ENCODE measurements around the gene KLK10.

The KLK10 gene, protein sequence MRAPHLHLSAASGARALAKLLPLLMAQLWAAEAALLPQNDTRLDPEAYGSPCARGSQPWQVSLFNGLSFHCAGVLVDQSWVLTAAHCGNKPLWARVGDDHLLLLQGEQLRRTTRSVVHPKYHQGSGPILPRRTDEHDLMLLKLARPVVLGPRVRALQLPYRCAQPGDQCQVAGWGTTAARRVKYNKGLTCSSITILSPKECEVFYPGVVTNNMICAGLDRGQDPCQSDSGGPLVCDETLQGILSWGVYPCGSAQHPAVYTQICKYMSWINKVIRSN

DNA sequence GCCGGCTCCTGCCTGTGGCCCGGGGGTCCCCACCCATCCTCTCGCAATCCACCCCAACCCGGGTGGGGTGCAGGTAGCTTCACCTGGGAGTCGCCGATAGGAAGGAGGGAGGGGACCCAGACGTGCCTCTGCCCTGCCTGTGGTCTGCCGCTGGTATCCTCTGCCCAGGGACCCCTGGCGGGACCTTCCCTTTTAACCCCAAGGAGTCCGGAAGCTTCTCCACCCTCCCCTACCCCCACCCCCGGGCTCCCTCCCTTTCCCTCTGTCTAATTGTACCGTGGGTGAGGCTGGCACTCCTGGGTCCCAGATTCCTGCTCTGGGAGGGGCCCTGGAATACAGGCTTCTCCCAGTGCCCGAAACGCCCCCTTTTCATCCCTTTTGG lies at the start of gene KLK10:
KLK10 (minus strand) TSS at position 166 of the 382 bp plus-strand sequence. CDS start 579 bp downstream, outside the sequence.
- TF ChIP-seq, protein P1, sequence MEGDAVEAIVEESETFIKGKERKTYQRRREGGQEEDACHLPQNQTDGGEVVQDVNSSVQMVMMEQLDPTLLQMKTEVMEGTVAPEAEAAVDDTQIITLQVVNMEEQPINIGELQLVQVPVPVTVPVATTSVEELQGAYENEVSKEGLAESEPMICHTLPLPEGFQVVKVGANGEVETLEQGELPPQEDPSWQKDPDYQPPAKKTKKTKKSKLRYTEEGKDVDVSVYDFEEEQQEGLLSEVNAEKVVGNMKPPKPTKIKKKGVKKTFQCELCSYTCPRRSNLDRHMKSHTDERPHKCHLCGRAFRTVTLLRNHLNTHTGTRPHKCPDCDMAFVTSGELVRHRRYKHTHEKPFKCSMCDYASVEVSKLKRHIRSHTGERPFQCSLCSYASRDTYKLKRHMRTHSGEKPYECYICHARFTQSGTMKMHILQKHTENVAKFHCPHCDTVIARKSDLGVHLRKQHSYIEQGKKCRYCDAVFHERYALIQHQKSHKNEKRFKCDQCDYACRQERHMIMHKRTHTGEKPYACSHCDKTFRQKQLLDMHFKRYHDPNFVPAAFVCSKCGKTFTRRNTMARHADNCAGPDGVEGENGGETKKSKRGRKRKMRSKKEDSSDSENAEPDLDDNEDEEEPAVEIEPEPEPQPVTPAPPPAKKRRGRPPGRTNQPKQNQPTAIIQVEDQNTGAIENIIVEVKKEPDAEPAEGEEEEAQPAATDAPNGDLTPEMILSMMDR (conservative IDR thresholded peaks at IDR 0.05; ENCODE audit: control insufficient read depth, insufficient read depth, low read depth, low read length) = no peak
- H3K4me3 ChIP-seq (ENCODE audit: control insufficient read depth, low read depth, low read length) = no peak within 1 kb of the TSS
- DNase-seq (ENCODE audit: low read depth) = no peak

DNA sequence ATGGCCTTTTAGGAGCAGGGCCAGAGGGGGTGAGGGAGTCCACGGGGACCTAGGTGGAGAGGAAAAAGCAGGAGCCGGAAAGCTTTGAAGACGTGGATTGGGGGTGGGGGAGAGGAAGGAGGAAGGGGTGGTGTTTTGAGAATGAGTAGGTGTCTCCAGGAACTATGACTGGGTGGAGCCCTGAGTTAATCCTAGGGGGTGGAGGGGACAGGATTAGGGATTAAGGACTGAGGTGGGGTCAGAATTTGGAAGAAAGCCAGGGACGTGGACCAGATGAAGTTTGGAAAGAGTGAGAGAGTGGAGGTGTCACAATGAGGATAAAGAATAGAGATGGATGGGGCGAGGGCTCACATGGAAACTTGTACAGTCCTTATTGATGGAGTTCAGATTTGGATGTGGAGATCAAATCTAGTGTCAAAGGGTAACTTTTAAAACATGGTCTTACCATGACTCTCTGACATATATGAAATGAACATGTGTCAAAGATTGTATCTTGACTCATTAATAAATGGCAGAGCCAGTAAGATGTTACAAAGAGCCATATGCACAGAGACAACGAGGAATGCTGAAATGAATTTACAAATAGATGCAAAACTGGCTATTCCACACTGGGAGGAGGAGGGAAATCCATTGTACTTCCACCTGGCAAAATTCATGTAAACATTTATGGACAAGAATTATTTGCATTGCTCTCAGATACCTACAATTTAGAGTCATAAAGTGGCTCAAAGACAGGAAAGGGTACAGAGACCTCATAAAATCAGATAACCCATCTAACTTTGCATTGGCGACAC lies 47.1 kb upstream of the KLK10 start:
- no peak overlapping the region for H3K4me3 ChIP-seq (ENCODE audit: control insufficient read depth, low read depth, low read length)
- no peak for DNase-seq (ENCODE audit: low read depth)
- TF ChIP-seq, protein P1 (conservative IDR thresholded peaks at IDR 0.05; ENCODE audit: control insufficient read depth, insufficient read depth, low read depth, low read length) = no peak

DNA sequence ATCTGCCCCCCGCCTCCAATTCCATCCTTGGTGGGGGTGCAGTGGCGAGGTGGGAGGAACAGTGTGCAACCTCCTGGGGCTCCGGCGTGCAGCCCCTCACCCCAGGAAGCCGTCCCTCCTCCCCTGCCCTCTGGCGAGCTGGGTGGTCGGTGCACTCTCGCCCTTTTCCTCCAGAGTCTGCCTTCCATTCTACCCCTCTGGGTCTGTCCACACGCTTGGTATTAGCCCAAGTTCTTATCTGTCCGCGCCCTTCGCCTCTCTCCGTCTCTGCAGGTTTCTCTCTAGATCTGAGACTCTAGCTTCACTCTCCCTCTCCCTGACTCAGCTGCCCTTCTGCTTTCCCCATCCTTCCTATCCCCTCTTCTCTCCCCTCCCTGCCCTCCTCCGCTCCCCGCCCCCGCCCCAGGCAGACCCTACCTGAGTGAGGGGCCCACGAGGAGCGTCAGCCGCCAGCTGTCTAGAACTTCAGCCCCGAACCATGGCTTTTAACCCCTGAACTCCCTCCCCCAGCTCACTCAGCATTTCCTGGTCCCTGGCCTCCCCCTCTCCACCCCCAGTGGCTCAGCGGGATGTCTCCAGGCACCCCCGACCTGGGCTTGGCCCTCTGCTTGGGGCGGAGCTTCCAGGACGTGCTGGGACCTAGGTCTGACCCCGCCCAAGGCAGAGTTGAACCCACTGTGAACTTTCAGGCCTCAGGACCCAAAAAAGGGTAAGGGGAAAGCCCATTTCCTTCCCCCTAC lies 45.9 kb upstream of the KLK10 start:
- no peak for DNase-seq (ENCODE audit: low read depth)
- no peak overlapping the region for H3K4me3 ChIP-seq (ENCODE audit: control insufficient read depth, low read depth, low read length)
- TF ChIP-seq, protein P1 (conservative IDR thresholded peaks at IDR 0.05; ENCODE audit: control insufficient read depth, insufficient read depth, low read depth, low read length) = no peak

DNA sequence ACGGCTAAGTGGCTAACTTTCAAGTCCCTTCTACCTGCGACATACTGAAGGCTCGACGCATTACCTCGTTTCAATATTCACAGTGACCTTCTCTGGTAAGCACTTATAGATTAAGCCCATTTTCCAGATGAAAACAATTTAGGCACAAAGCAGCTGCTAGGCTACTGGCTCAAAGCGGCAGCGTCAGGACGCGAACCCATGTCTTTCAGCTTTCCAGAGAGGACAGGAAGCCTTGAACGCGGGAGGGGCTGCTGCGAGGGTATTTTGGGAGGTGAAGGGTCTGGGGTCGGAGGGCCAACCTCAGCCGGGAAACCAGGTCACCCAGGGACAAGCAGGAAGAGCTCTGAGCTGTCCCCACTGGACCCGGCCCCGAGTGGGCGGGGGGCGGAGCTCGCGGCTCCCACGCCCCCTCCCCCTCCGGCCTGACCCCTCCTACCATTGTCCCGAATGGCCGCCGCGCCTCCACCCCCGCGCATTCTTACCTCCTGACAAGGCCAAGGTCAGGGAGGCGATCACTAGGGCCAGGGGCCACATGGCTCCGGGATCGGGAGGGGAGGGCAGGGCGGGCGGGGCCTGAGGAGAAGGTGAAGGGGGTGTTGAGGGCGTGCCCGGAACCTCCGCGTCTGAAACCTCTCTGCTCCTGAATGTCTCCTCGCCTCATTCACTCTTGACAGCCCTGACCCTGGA lies 45.2 kb upstream of the KLK10 start, which contains the start of gene KLK13:
KLK13 (minus strand) TSS at position 559 of the 687 bp plus-strand sequence; CDS start at position 534, 25 bp downstream.
- H3K4me3 ChIP-seq (ENCODE audit: control insufficient read depth, low read depth, low read length) = no peak within 1 kb of the TSS
- DNase-seq (ENCODE audit: low read depth) = peak; percentile 25
- TF ChIP-seq, protein P1 (conservative IDR thresholded peaks at IDR 0.05; ENCODE audit: control insufficient read depth, insufficient read depth, low read depth, low read length) = no peak

DNA sequence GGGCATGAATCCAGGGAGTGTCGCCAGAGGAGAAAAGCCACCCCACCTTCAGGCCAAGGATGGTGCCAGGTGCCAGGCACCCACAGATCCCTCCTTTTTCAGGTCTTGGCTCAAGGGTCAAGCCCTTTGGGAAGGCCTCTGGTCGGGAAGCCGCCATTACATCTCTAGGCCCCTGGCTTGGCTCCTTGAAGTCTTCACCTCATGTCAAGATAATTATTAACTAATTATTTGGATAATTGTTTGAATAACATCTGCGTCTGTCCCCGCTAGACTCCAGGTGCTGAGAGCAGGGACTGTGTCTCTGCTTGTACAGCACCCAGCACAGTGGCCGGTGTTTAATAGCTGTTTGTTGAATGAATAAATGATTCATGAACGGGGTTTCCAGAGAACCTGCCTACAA lies 44.2 kb upstream of the KLK10 start:
- no peak overlapping the region for H3K4me3 ChIP-seq (ENCODE audit: control insufficient read depth, low read depth, low read length)
- DNase-seq (ENCODE audit: low read depth) = no peak
- TF ChIP-seq, protein P1 (conservative IDR thresholded peaks at IDR 0.05; ENCODE audit: control insufficient read depth, insufficient read depth, low read depth, low read length) = no peak

DNA sequence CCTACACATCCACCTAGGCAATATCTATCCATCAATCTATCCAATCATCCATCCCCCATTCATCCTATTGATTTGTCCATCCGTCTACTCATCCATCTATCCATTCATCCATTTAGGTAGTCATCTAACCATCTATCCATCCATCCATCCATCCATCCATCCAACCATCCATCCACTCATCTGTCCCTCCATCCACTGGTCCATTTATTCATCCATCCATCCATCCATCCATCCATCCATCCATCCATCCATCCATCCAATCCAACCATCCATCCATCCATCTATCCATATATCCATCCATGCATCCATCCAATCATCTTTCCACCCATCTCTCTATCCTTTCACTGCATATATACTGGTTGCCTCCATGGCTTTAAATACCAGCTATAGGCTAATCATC lies 41.5 kb upstream of the KLK10 start:
- DNase-seq (ENCODE audit: low read depth) = no peak
- TF ChIP-seq, protein P1 (conservative IDR thresholded peaks at IDR 0.05; ENCODE audit: control insufficient read depth, insufficient read depth, low read depth, low read length) = no peak
- no peak overlapping the region for H3K4me3 ChIP-seq (ENCODE audit: control insufficient read depth, low read depth, low read length)
